Endodermal cell (in vitro differentiated cells): ENCODE results near the gene THSD4. TPM values are rescaled to one million over a fixed set of nuclear protein-coding genes. Genes with fewer than 3 reads are reported as not detected.

Experiments used
- DNase-seq: peaks from one replicate; pipeline ENCODE4 v3.0.0-alpha.2; 2017
- H3K27ac ChIP-seq: 2 replicates; pipeline ENCODE4 v1.5.1; 2013; ENCODE audit warnings: mild to moderate bottlenecking, low read depth, low read length, moderate library complexity
- H3K27me3 ChIP-seq: 2 replicates; pipeline ENCODE4 v1.6.1; 2013; ENCODE audit warnings: mild to moderate bottlenecking, low read length, moderate library complexity; ENCODE audit not compliant: insufficient read depth, control insufficient read depth, poor library complexity, severe bottlenecking
- H3K36me3 ChIP-seq: 2 replicates; pipeline ENCODE4 v1.7.0; 2013; ENCODE audit warnings: mild to moderate bottlenecking, low read length, moderate library complexity; ENCODE audit not compliant: control insufficient read depth, insufficient read depth
- H3K4me1 ChIP-seq: one replicate; pipeline ENCODE4 v1.7.0; 2013; ENCODE audit warnings: low read length; ENCODE audit not compliant: control insufficient read depth, insufficient read depth
- H3K4me3 ChIP-seq: 2 replicates; pipeline ENCODE4 v1.5.1; 2013; ENCODE audit warnings: mild to moderate bottlenecking, low read length, moderate library complexity
- H3K9ac ChIP-seq: 2 replicates; pipeline ENCODE4 v1.6.1; 2013; ENCODE audit warnings: mild to moderate bottlenecking, low read length, moderate library complexity; ENCODE audit not compliant: poor library complexity, severe bottlenecking; ENCODE audit errors: extremely low read depth
- H3K9me3 ChIP-seq: 2 replicates; pipeline ENCODE4 v1.6.1; 2013; ENCODE audit warnings: mild to moderate bottlenecking, low read length, moderate library complexity; ENCODE audit not compliant: control insufficient read depth
- H3K27ac Mint-ChIP-seq: 2 replicates; pipeline ENCODE4 v1.8.0; 2020; ENCODE audit warnings: mixed read lengths
- H3K27me3 Mint-ChIP-seq: 2 replicates; pipeline ENCODE4 v1.8.0; 2021; ENCODE audit warnings: mild to moderate bottlenecking, mixed read lengths; ENCODE audit not compliant: insufficient read depth
- H3K36me3 Mint-ChIP-seq: 2 replicates; pipeline ENCODE4 v1.8.0; 2020; ENCODE audit warnings: low read depth, mixed read lengths
- H3K4me1 Mint-ChIP-seq: 2 replicates; pipeline ENCODE4 v1.8.0; 2020; ENCODE audit warnings: mixed read lengths
- H3K4me3 Mint-ChIP-seq: 2 replicates; pipeline ENCODE4 v1.8.0; 2020; ENCODE audit warnings: mild to moderate bottlenecking, moderate library complexity, mixed read lengths
- H3K9me3 Mint-ChIP-seq: 2 replicates; pipeline ENCODE4 v1.8.0; 2020; ENCODE audit warnings: mild to moderate bottlenecking, mixed read lengths
- WGBS, 2 experiments: methylation state at CpG; one replicate each; pipeline versions ENCODE4 v1.1.5 to v1.1.7; 2013; ENCODE audit warnings: missing lambda C conversion rate in 2 of 2, mixed read lengths in 1 of 2; ENCODE audit not compliant: insufficient coverage in 1 of 2, insufficient read length in 1 of 2; 5-methylcytosine and 5-hydroxymethylcytosine counted together
- total RNA-seq, 2 donors: library from RNA; stranded (reverse); fragmentation: NEBNext Ultra II Directional in 1 of 2; extraction: Animal tissue kit (Norgen Biotek cat#: 25700) in 1 of 2; gene quantifications; 2 replicates in 1 of 2; 3 replicates in 1 of 2; pipeline ENCODE4 v1.2.1, GENCODE V29; 2021
- TF ChIP-seq, protein P1 (sequence below): fragments of 200-600 bp; sonication (generic); conservative IDR thresholded peaks from 2 replicates; pipeline ENCODE4 v1.5.0; 2021; ENCODE audit warnings: antibody characterized with exemption, mild to moderate bottlenecking

Gene THSD4
- total RNA-seq, 2 donors from 2014 or later = 4.6 to 5.4 TPM

DNA sequence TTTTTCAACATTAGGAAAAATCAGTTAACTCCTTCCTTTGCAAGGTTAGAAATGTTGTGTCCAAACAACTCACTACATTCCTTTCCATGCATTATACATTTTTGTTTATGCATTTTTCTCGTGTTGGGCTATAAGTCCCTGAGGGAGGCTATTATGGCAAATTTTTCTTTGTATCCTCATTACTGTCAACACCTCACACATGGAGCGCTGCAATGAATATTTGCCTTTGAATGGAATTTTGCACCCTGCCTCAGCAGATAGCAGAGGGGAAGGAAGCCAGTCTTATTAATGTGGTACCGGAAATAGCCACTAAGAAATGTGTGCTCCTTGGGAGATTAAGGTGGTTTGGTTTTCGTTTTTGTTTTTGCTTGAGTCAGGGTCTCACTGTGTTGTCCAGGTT, 134.7 kb downstream of the THSD4 start:
- peaks cover 6% of the 10 kb centered on the region for H3K4me1 ChIP-seq
- H3K27ac ChIP-seq = no peak overlapping the region
- DNase-seq = no peak
- H3K9me3 ChIP-seq = no peaks in the 10 kb centered on the region
- H3K4me3 Mint-ChIP-seq = no peak overlapping the region
- H3K27me3 Mint-ChIP-seq = peaks cover 8% of the 10 kb centered on the region
- H3K27ac Mint-ChIP-seq = no peak overlapping the region
- no peak overlapping the region for H3K4me3 ChIP-seq
- peaks cover 8% of the 10 kb centered on the region for H3K4me1 Mint-ChIP-seq
- 85 to 100% methylated on average over 1 to 4 of the region's 4 CpGs for WGBS, 2 experiments
- no peaks in the 10 kb centered on the region for H3K27me3 ChIP-seq
- H3K9me3 Mint-ChIP-seq = no peaks in the 10 kb centered on the region
- H3K36me3 ChIP-seq = no peaks in the 10 kb centered on the region
- H3K9ac ChIP-seq = no peak overlapping the region
- no peaks in the 10 kb centered on the region for H3K36me3 Mint-ChIP-seq
- TF ChIP-seq, protein P1, sequence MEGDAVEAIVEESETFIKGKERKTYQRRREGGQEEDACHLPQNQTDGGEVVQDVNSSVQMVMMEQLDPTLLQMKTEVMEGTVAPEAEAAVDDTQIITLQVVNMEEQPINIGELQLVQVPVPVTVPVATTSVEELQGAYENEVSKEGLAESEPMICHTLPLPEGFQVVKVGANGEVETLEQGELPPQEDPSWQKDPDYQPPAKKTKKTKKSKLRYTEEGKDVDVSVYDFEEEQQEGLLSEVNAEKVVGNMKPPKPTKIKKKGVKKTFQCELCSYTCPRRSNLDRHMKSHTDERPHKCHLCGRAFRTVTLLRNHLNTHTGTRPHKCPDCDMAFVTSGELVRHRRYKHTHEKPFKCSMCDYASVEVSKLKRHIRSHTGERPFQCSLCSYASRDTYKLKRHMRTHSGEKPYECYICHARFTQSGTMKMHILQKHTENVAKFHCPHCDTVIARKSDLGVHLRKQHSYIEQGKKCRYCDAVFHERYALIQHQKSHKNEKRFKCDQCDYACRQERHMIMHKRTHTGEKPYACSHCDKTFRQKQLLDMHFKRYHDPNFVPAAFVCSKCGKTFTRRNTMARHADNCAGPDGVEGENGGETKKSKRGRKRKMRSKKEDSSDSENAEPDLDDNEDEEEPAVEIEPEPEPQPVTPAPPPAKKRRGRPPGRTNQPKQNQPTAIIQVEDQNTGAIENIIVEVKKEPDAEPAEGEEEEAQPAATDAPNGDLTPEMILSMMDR = no peak

DNA sequence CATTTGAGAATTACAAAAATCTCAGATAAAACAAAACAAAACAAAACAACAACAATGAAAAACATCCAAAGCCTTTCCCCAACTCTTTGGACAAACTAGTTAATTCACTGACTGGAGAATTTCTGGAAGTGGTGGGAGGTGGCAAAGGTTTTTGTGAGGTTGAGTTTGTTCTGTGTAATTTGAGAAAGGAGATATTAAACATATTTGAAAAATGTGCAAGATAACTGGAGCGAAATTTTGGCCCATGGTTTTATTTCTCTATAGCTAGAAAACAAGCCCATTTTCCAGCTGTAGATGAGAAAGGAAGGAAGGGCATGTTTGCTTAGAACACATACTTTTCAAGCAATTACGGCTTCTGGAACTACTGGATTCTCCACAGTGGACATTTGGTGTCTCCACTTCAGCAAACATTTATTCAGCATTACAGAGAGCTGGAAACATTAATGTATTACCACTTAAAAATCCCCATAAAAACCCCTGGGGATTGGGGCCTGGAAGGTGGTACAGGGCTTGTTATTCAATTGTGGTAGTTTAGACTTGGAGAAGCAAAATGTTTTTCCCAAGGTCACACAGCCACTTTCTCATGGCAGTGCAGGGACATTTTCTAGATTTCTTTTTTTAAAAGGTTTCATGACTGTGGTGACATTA, 135.8 kb downstream of the THSD4 start:
- WGBS, 2 experiments = 92 to 94% methylated on average over 2 of the region's 2 CpGs
- Histone ChIP-seq H3K27me3 (no peaks in the 10 kb centered on the region), H3K9ac (no peak overlapping the region), H3K4me1 (peaks cover 6% of the 10 kb centered on the region), H3K4me3 (no peak overlapping the region), H3K9me3 (no peaks in the 10 kb centered on the region), H3K36me3 (no peaks in the 10 kb centered on the region), H3K27ac (no peak overlapping the region)
- H3K27ac Mint-ChIP-seq = no peak overlapping the region
- TF ChIP-seq, protein P1 = no peak
- peaks cover 8% of the 10 kb centered on the region for H3K4me1 Mint-ChIP-seq
- no peaks in the 10 kb centered on the region for H3K9me3 Mint-ChIP-seq
- DNase-seq = no peak
- H3K36me3 Mint-ChIP-seq = no peaks in the 10 kb centered on the region
- peaks cover 8% of the 10 kb centered on the region for H3K27me3 Mint-ChIP-seq
- no peak overlapping the region for H3K4me3 Mint-ChIP-seq

DNA sequence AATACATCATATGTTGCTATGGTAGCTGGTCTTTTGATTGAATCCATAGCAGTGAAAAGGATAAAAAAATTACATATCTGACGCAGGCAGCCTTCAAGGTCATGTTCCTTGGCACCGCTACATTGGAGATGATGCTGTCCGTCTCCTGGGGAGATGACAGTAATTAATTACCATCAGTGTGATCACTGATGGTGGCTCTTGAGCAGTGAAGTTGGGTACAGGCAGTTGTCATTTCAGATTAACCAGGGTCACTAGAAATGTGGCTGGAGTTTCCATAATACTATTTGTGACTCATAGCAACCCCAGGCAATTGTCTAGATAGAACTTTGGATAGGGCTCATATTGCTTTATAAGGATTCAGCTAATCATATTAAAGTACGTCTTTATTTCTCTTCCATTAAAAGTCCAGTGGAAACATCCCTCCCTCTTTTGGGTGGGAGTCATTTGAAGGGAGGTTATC, 136.3 kb downstream of the THSD4 start:
- Mint-ChIP-seq H3K4me3 (no peak overlapping the region), H3K27me3 (peaks cover 8% of the 10 kb centered on the region), H3K9me3 (no peaks in the 10 kb centered on the region), H3K27ac (no peak overlapping the region), H3K4me1 (peaks cover 8% of the 10 kb centered on the region), H3K36me3 (no peaks in the 10 kb centered on the region)
- Histone ChIP-seq H3K4me3 (no peak overlapping the region), H3K27me3 (no peaks in the 10 kb centered on the region), H3K9me3 (no peaks in the 10 kb centered on the region), H3K4me1 (peaks cover 6% of the 10 kb centered on the region), H3K36me3 (no peaks in the 10 kb centered on the region), H3K27ac (no peak overlapping the region), H3K9ac (no peak overlapping the region)
- TF ChIP-seq, protein P1 = no peak
- 92 to 93% methylated on average over 4 of the region's 4 CpGs for WGBS, 2 experiments
- DNase-seq = no peak
